Measurements from ENCODE around the gene POLDIP3.
"Not testable (repeated sequence)": the region's sequence is repeated elsewhere in the genome, so short reads cannot be mapped to it uniquely, and the experiment has no call there.

The POLDIP3 gene

GRCh38 chr22:42553475-42554361 is 61.0 kb downstream of the POLDIP3 start, which contains the start of gene SERHL2:
Gene SERHL2, plus strand, starts transcription at chr22:42553956. Its CDS starts 65 bp downstream, at chr22:42554021.
- DNase-seq (ENCODE audit: low spot score): peak; percentile 70

GRCh38 chr22:42552294-42552647 is 62.4 kb downstream of the POLDIP3 start:
- not testable (repeated sequence) for DNase-seq (ENCODE audit: low spot score)

GRCh38 chr22:42549331-42550060 is 65.2 kb downstream of the POLDIP3 start:
- no peak for DNase-seq (ENCODE audit: low spot score)

- no peak for DNase-seq (ENCODE audit: low spot score)
Measured at GRCh38 chr22:42548597-42549330, 65.9 kb downstream of the POLDIP3 start.

GRCh38 chr22:42548126-42548525 is 66.6 kb downstream of the POLDIP3 start:
- DNase-seq (ENCODE audit: low spot score): not testable (repeated sequence)

- no peak for DNase-seq (ENCODE audit: low spot score)
Measured at GRCh38 chr22:42547562-42547961, 67.1 kb downstream of the POLDIP3 start.

- no peak for DNase-seq (ENCODE audit: low spot score)
Measured at GRCh38 chr22:42544686-42545085, 70.0 kb downstream of the POLDIP3 start.

GRCh38 chr22:42539236-42539771 is 75.4 kb downstream of the POLDIP3 start:
- DNase-seq (ENCODE audit: low spot score): not testable (repeated sequence)

- not testable (repeated sequence) for DNase-seq (ENCODE audit: low spot score)
Measured at GRCh38 chr22:42537199-42537831, 77.4 kb downstream of the POLDIP3 start.

- DNase-seq (ENCODE audit: low spot score): not testable (repeated sequence)
Measured at GRCh38 chr22:42536634-42537033, 78.0 kb downstream of the POLDIP3 start.

- no peak for DNase-seq (ENCODE audit: low spot score)
Measured at GRCh38 chr22:42536166-42536565, 78.5 kb downstream of the POLDIP3 start.

GRCh38 chr22:42535082-42535731 is 79.5 kb downstream of the POLDIP3 start:
- not testable (repeated sequence) for DNase-seq (ENCODE audit: low spot score)
